Measurements from ENCODE around the gene RPP25L.

DNA sequence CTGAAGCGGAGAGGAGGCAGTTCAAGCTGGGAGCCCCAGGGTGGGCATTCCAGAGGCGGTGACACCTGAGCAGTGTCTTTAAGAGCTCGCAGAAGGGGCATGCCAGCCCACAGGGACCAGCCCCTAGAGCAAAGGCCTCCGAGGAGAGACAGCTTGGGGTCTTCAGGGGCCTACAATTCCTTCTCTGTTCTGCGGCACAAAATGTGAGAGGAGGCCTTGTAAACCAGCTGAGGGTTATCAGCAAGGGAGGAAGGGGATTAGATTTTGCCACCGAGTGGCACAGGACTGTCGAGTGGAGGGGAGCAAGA is 26.2 kb upstream of the RPP25L start:
- TF ChIP-seq, protein P1, sequence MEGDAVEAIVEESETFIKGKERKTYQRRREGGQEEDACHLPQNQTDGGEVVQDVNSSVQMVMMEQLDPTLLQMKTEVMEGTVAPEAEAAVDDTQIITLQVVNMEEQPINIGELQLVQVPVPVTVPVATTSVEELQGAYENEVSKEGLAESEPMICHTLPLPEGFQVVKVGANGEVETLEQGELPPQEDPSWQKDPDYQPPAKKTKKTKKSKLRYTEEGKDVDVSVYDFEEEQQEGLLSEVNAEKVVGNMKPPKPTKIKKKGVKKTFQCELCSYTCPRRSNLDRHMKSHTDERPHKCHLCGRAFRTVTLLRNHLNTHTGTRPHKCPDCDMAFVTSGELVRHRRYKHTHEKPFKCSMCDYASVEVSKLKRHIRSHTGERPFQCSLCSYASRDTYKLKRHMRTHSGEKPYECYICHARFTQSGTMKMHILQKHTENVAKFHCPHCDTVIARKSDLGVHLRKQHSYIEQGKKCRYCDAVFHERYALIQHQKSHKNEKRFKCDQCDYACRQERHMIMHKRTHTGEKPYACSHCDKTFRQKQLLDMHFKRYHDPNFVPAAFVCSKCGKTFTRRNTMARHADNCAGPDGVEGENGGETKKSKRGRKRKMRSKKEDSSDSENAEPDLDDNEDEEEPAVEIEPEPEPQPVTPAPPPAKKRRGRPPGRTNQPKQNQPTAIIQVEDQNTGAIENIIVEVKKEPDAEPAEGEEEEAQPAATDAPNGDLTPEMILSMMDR (IDR thresholded peaks at IDR 0.05 in 2 of 3, conservative IDR thresholded peaks at IDR 0.05 in 1 of 3; ENCODE audit: insufficient read depth in 2 of 3, low read depth in 1 of 3, low read length in 3 of 3), result no peak
- TF ChIP-seq ZNF143 (CRISPR knock-in tag; IDR thresholded peaks at IDR 0.05), result no peak
- no peak for TF ChIP-seq SIRT6 (IDR thresholded peaks at IDR 0.05; ENCODE audit: low read depth, low read length)
- TF ChIP-seq, protein P2, sequence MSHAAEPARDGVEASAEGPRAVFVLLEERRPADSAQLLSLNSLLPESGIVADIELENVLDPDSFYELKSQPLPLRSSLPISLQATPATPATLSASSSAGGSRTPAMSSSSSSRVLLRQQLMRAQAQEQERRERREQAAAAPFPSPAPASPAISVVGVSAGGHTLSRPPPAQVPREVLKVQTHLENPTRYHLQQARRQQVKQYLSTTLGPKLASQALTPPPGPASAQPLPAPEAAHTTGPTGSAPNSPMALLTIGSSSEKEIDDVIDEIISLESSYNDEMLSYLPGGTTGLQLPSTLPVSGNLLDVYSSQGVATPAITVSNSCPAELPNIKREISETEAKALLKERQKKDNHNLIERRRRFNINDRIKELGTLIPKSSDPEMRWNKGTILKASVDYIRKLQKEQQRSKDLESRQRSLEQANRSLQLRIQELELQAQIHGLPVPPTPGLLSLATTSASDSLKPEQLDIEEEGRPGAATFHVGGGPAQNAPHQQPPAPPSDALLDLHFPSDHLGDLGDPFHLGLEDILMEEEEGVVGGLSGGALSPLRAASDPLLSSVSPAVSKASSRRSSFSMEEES (CRISPR knock-in tag; IDR thresholded peaks at IDR 0.05), result no peak
- no peak for TF ChIP-seq ZBTB33 (CRISPR knock-in tag; IDR thresholded peaks at IDR 0.05)
- TF ChIP-seq HCFC1 (IDR thresholded peaks at IDR 0.05; ENCODE audit: low read depth, low read length), result no peak
- TF ChIP-seq POLR2AphosphoS5 (IDR thresholded peaks at IDR 0.05; ENCODE audit: control insufficient read depth, insufficient read depth, low read depth, low read length), result no peak

Measured in K562 (cell line).